Activated CD4-positive, CD25-positive, alpha-beta regulatory T cell treated with anti-CD3 and anti-CD28 coated beads, Interleukin-2, amount 50 U/mL, for 16 hours (primary cell): ENCODE measurements around the gene SPANXB1.
"Not testable (repeated sequence)": the region's sequence is repeated elsewhere in the genome, so short reads cannot be mapped to it uniquely, and the experiment has no call there.

Experiments used
- DNase-seq: peaks from one replicate; pipeline ENCODE4 v3.0.0-alpha.2; 2020; ENCODE audit warnings: low read depth, low spot score

Gene SPANXB1, protein sequence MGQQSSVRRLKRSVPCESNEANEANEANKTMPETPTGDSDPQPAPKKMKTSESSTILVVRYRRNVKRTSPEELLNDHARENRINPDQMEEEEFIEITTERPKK

GRCh38 chrX:141002568-141002967 lies at the start of gene SPANXB1:
SPANXB1 (plus strand) TSS chrX:141002594; CDS start chrX:141002694, 100 bp downstream.
- DNase-seq: not testable (repeated sequence)

DNA sequence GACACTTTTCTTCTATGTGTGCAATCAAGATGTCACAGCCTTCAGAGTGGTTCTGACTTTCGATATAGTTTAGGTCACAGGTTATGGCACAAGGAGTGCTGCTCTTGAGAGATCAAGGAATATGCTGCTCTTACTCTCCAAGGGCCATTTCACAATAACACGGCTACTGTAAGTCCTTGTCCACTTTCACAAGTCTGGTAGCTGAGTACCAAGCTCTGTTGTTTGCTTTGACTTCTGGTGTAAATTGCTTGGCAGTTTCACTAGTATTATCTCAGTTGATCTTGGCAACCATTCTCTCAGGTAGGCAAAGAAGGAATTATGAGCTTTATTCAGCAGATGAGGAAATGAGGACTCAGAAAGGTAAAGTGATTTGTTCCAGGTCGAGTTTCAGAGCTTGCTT lies 35.4 kb upstream of the SPANXB1 start:
- no peak for DNase-seq

- DNase-seq: no peak
Observed at GRCh38 chrX:140971099-140971795, 31.1 kb upstream of the SPANXB1 start.

DNA sequence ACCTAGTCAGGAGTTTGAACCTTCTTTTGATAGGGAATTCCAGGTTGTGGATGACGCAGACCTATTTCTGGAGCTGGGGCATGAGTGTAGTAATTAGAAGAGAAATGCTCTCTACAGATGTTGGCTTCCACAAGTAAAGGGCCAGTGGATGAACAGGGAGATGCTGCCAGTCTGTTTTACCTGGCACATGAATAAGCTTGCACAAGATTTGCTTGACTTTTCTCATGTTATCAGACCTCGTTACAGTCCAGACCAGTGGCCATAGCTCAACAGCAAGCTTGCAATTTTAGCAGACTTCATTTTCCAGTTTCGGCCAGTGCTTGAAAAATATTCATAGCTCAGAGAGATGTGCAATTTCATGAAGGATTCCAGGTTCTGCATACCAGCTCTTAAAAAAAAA lies 26.9 kb upstream of the SPANXB1 start:
- no peak for DNase-seq

GRCh38 chrX:140980271-140980670 lies 22.1 kb upstream of the SPANXB1 start:
- no peak for DNase-seq

DNA sequence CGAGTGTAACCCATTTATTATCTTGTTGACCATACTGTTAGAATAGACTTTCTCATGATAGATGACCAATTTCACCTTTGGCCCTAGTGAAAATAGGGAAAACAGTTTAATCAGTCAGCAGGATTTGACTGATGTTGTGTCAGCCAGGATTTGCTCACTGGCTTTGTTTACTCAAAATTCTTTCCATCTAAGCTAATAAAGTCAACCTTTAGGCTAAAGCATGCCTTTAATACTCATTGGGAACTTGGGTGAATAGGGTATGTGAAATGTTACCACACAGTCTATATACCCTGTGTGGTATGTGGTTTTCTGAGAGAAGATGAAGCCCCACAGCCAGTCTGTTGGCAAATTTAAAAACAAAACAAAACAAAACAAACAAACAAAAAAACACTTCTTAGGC lies 18.7 kb upstream of the SPANXB1 start:
- no peak for DNase-seq

DNA sequence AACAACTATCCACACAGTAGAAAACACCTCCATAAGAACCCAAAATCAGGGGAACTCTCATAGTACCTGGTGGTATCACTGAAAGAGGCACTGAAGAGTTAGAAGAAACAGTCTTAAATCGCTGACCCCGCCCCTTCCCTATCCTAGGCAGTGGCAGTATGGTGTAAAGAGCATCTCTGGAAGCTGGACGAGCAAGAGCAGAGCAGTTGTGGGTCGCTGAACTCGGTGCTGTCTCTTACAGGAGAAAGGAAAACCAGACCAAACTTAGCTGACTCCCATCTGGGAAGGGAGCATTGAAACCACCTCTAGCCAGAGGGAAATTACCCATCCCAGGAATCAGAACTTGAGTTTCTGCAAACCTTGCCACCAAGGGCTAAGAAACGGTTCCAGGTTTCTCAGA lies 2.8 kb downstream of the SPANXB1 start:
- DNase-seq: not testable (repeated sequence)

DNA sequence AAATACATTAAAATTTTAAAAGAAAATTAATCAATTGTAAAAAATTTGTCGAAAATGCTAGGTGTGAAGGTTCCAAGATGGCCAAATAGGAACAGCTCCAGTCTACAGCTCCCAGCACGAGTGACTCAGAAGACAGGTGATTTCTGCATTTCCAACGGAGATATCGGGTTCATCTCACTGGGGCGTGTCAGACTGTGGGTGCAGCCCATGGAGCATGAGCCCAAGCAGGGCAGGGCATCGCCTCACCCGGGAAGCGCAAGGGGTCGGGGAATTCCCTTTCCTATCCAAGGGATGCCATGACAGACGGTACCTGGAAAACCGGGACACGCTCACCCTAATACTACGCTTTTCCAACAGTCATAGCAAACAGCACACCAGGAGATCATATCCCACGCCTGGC lies 41.9 kb downstream of the SPANXB1 start:
- DNase-seq: not testable (repeated sequence)

DNA sequence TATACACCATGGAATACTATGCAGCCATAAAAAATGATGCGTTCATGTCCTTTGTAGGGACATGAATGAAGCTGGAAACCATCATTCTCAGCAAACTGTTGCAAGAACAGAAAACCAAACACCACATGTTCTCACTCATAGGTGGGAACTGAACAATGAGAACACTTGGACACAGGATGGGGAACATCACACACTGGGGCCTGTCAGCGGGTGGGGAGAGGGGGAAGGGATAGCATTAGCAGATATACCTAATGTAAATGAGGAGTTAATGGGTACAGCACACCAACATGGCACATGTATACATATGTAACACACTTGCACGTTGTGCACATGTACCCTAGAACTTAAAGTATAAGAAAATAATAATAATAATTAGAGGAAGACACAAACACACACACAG lies 47.5 kb downstream of the SPANXB1 start:
- not testable (repeated sequence) for DNase-seq

- not testable (repeated sequence) for DNase-seq
Observed at GRCh38 chrX:141052098-141052497, 49.7 kb downstream of the SPANXB1 start.
